Body of pancreas (tissue), 4 donors: Measurements from ENCODE around the gene ANKH.

Source experiments
- CTCF ChIP-seq, 7 experiments: fragments of 450-650 bp in 4 of 7; fragments of 200-600 bp in 3 of 7; sonication (generic) in 3 of 7; IDR thresholded peaks; one replicate each; pipeline ENCODE4 v1.5.1; 2016 to 2019; ENCODE audit warnings: antibody characterized with exemption in 7 of 7
- POLR2A ChIP-seq, 3 donors: fragments of 450-650 bp; IDR thresholded peaks; one replicate each; pipeline ENCODE4 v1.6.1; 2016; ENCODE audit warnings: antibody characterized with exemption in 3 of 3, mild to moderate bottlenecking in 2 of 3

- TF ChIP-seq CTCF (IDR thresholded peaks at IDR 0.05) (no peak), POLR2A (IDR thresholded peaks at IDR 0.05) (no peak)
Measured at GRCh38 chr5:14855366-14855765, 16.2 kb downstream of the ANKH start.
